SK-N-SH treated with all-trans-retinoic acid at 6 μM for 48 hours (cell line): Measurements from ENCODE around the gene ZFP92.

Experiments
- ATAC-seq: fragments of 200-7000 bp; cut with Tn5 transposase; 3 replicates; pipeline ENCODE4 v1.9.1; 2020; ENCODE audit warnings: mild to moderate bottlenecking, moderate library complexity
- ARNTL ChIP-seq: fragments of 450-650 bp; formaldehyde crosslinking; IDR thresholded peaks from 2 replicates; pipeline ENCODE4 v1.5.0; 2020; ENCODE audit warnings: low read depth, mild to moderate bottlenecking, moderate library complexity, borderline replicate concordance
- CSDC2 ChIP-seq: fragments of 250-450 bp; sonication (Bioruptor Pico); IDR thresholded peaks from 2 replicates; pipeline ENCODE4 v1.5.0; 2020; ENCODE audit warnings: mild to moderate bottlenecking, moderate library complexity
- ESRRG ChIP-seq: fragments of 250-450 bp; sonication (Bioruptor Pico); IDR thresholded peaks from 2 replicates; pipeline ENCODE4 v1.6.1; 2021; ENCODE audit warnings: mild to moderate bottlenecking
- GLIS3 ChIP-seq: fragments of 250-450 bp; sonication (Bioruptor Pico); IDR thresholded peaks from 2 replicates; pipeline ENCODE4 v1.5.0; 2020; ENCODE audit warnings: mild to moderate bottlenecking, moderate library complexity
- ISL1 ChIP-seq: fragments of 250-450 bp; sonication (Bioruptor Pico); IDR thresholded peaks from 2 replicates; pipeline ENCODE4 v2.1.2; 2022; ENCODE audit warnings: mild to moderate bottlenecking, moderate library complexity
- OSR1 ChIP-seq: fragments of 250-450 bp; sonication (Bioruptor Pico); IDR thresholded peaks from 2 replicates; pipeline ENCODE4 v1.8.0; 2022; ENCODE audit warnings: moderate library complexity, mild to moderate bottlenecking, inconsistent platforms
- PPARA ChIP-seq: fragments of 250-450 bp; sonication (Bioruptor Pico); IDR thresholded peaks from 2 replicates; pipeline ENCODE4 v1.5.0; 2020; ENCODE audit warnings: mild to moderate bottlenecking, borderline replicate concordance
- SNAI2 ChIP-seq: fragments of 250-450 bp; sonication (Bioruptor Pico); IDR thresholded peaks from 2 replicates; pipeline ENCODE4 v1.5.0; 2020; ENCODE audit warnings: mild to moderate bottlenecking, moderate library complexity
- TCF4 ChIP-seq: fragments of 250-450 bp; sonication (Bioruptor Pico); IDR thresholded peaks from 2 replicates; pipeline ENCODE4 v1.8.0; 2021; ENCODE audit warnings: mild to moderate bottlenecking, moderate library complexity, borderline replicate concordance
- TOX ChIP-seq: fragments of 250-450 bp; sonication (Bioruptor Pico); IDR thresholded peaks from 2 replicates; pipeline ENCODE4 v1.8.0; 2021; ENCODE audit warnings: mild to moderate bottlenecking, moderate library complexity, borderline replicate concordance
- ZC3H10 ChIP-seq: fragments of 250-450 bp; sonication (Bioruptor Pico); IDR thresholded peaks from 2 replicates; pipeline ENCODE4 v1.5.1; 2021; ENCODE audit warnings: mild to moderate bottlenecking, moderate library complexity
- ZFP3 ChIP-seq: fragments of 250-450 bp; sonication (Bioruptor Pico); IDR thresholded peaks from 2 replicates; pipeline ENCODE4 v1.5.0; 2020; ENCODE audit warnings: mild to moderate bottlenecking, moderate library complexity
- ZFP30 ChIP-seq: fragments of 450-650 bp; formaldehyde crosslinking; IDR thresholded peaks from 2 replicates; pipeline ENCODE4 v1.5.0; 2022; ENCODE audit warnings: mild to moderate bottlenecking, moderate library complexity
- ZNF565 ChIP-seq: fragments of 450-650 bp; formaldehyde crosslinking; conservative IDR thresholded peaks from 2 replicates; pipeline ENCODE4 v1.5.0; 2020; ENCODE audit warnings: low read depth, mild to moderate bottlenecking, moderate library complexity
- ZNF70 ChIP-seq: fragments of 450-650 bp; formaldehyde crosslinking; IDR thresholded peaks from 2 replicates; pipeline ENCODE4 v1.5.0; 2020; ENCODE audit warnings: mild to moderate bottlenecking, moderate library complexity
- ZNF8 ChIP-seq: fragments of 450-650 bp; formaldehyde crosslinking; IDR thresholded peaks from 2 replicates; pipeline ENCODE4 v1.5.0; 2020; ENCODE audit warnings: mild to moderate bottlenecking, moderate library complexity
- TF ChIP-seq, protein P1 (sequence below): fragments of 250-450 bp; sonication (Bioruptor Pico); IDR thresholded peaks from 2 replicates; pipeline ENCODE4 v1.8.0; 2020; ENCODE audit warnings: mild to moderate bottlenecking, moderate library complexity, borderline replicate concordance
- TF ChIP-seq, protein P2 (sequence below): fragments of 250-450 bp; sonication (Bioruptor Pico); IDR thresholded peaks from 2 replicates; pipeline ENCODE4 v1.5.1; 2020; ENCODE audit warnings: low read depth, mild to moderate bottlenecking, moderate library complexity
- TF ChIP-seq, protein P3 (sequence below): fragments of 250-450 bp; sonication (Bioruptor Pico); IDR thresholded peaks from 2 replicates; pipeline ENCODE4 v1.8.0; 2021; ENCODE audit warnings: low read depth, mild to moderate bottlenecking, moderate library complexity, borderline replicate concordance
- TF ChIP-seq, protein P4 (sequence below): fragments of 250-450 bp; sonication (Bioruptor Pico); IDR thresholded peaks from 2 replicates; pipeline ENCODE4 v1.5.0; 2020; ENCODE audit warnings: mild to moderate bottlenecking, moderate library complexity
- TF ChIP-seq, protein P5 (sequence below): fragments of 250-450 bp; sonication (Bioruptor Pico); IDR thresholded peaks from 2 replicates; pipeline ENCODE4 v1.5.1; 2021; ENCODE audit warnings: mild to moderate bottlenecking, moderate library complexity

The ZFP92 gene

DNA sequence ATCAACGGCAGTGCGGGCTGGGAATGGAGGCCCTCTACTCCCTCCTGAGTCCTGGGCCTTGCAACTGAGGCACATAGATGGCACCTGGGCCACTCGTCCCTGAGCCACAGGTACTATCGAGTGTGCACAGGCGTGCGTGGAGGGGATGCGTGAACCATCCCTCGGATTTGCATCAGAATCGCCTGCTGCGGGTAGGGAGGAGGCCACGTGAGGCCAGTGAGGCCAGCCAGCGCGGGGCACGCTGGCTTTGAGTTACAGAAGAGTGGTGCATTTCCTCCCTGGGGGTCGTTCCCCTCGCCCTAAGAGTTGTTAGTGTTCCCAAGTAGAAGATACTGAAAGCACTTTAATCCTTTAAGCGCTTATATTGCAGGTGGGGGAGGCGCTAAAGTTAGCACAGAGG is 10.6 kb downstream of the ZFP92 start (continued):
- TF ChIP-seq SNAI2 (no peak), OSR1 (CRISPR knock-in tag) (no peak), GLIS3 (CRISPR knock-in tag) (no peak), ZFP3 (no peak), ZNF70 (CRISPR knock-in tag) (no peak), ARNTL (CRISPR knock-in tag) (no peak), ZFP30 (CRISPR knock-in tag) (no peak), ZC3H10 (CRISPR knock-in tag) (no peak)
- TF ChIP-seq, protein P1, sequence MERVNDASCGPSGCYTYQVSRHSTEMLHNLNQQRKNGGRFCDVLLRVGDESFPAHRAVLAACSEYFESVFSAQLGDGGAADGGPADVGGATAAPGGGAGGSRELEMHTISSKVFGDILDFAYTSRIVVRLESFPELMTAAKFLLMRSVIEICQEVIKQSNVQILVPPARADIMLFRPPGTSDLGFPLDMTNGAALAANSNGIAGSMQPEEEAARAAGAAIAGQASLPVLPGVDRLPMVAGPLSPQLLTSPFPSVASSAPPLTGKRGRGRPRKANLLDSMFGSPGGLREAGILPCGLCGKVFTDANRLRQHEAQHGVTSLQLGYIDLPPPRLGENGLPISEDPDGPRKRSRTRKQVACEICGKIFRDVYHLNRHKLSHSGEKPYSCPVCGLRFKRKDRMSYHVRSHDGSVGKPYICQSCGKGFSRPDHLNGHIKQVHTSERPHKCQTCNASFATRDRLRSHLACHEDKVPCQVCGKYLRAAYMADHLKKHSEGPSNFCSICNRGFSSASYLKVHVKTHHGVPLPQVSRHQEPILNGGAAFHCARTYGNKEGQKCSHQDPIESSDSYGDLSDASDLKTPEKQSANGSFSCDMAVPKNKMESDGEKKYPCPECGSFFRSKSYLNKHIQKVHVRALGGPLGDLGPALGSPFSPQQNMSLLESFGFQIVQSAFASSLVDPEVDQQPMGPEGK (CRISPR knock-in tag), result no peak
- TF ChIP-seq, all 23 proteins: peak for 0

- ATAC-seq, result no peak
These were observed 12.4 kb downstream of the ZFP92 start for GRCh38 chrX:153423652-153424051.

DNA sequence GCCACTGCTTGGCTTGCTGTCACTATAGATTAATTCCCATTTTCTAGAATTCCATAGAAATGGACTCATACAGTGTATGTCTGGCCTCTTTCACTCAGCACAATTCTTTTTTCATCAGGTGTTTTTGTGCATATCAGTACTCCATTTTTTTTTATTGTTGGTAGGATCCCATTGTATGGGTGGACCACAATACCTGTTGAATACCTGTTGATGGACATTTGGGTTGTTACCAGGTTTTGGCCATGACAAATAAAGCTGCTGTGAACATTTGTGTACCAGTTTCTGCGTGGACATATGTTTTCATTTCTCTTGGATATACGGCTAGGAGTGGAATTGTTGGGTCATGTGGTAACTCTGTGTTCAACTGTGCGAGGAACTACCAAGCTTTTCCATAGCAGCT is 14.9 kb downstream of the ZFP92 start:
- no peak for ATAC-seq
- TF ChIP-seq, protein P2, sequence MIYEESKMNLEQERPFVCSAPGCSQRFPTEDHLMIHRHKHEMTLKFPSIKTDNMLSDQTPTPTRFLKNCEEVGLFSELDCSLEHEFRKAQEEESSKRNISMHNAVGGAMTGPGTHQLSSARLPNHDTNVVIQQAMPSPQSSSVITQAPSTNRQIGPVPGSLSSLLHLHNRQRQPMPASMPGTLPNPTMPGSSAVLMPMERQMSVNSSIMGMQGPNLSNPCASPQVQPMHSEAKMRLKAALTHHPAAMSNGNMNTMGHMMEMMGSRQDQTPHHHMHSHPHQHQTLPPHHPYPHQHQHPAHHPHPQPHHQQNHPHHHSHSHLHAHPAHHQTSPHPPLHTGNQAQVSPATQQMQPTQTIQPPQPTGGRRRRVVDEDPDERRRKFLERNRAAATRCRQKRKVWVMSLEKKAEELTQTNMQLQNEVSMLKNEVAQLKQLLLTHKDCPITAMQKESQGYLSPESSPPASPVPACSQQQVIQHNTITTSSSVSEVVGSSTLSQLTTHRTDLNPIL (CRISPR knock-in tag), result no peak
- TF ChIP-seq, protein P3, sequence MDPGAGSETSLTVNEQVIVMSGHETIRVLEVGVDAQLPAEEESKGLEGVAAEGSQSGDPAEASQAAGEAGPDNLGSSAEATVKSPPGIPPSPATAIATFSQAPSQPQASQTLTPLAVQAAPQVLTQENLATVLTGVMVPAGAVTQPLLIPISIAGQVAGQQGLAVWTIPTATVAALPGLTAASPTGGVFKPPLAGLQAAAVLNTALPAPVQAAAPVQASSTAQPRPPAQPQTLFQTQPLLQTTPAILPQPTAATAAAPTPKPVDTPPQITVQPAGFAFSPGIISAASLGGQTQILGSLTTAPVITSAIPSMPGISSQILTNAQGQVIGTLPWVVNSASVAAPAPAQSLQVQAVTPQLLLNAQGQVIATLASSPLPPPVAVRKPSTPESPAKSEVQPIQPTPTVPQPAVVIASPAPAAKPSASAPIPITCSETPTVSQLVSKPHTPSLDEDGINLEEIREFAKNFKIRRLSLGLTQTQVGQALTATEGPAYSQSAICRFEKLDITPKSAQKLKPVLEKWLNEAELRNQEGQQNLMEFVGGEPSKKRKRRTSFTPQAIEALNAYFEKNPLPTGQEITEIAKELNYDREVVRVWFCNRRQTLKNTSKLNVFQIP (CRISPR knock-in tag), result no peak
- TF ChIP-seq TCF4 (CRISPR knock-in tag) (no peak), ZC3H10 (CRISPR knock-in tag) (no peak), ZFP3 (no peak), PPARA (no peak), TOX (CRISPR knock-in tag) (no peak), ISL1 (no peak), OSR1 (CRISPR knock-in tag) (no peak), CSDC2 (no peak), ZNF565 (no peak), ZNF70 (CRISPR knock-in tag) (no peak), GLIS3 (CRISPR knock-in tag) (no peak), ARNTL (CRISPR knock-in tag) (no peak), ZNF8 (CRISPR knock-in tag) (no peak), ESRRG (no peak)
- TF ChIP-seq, protein P4, sequence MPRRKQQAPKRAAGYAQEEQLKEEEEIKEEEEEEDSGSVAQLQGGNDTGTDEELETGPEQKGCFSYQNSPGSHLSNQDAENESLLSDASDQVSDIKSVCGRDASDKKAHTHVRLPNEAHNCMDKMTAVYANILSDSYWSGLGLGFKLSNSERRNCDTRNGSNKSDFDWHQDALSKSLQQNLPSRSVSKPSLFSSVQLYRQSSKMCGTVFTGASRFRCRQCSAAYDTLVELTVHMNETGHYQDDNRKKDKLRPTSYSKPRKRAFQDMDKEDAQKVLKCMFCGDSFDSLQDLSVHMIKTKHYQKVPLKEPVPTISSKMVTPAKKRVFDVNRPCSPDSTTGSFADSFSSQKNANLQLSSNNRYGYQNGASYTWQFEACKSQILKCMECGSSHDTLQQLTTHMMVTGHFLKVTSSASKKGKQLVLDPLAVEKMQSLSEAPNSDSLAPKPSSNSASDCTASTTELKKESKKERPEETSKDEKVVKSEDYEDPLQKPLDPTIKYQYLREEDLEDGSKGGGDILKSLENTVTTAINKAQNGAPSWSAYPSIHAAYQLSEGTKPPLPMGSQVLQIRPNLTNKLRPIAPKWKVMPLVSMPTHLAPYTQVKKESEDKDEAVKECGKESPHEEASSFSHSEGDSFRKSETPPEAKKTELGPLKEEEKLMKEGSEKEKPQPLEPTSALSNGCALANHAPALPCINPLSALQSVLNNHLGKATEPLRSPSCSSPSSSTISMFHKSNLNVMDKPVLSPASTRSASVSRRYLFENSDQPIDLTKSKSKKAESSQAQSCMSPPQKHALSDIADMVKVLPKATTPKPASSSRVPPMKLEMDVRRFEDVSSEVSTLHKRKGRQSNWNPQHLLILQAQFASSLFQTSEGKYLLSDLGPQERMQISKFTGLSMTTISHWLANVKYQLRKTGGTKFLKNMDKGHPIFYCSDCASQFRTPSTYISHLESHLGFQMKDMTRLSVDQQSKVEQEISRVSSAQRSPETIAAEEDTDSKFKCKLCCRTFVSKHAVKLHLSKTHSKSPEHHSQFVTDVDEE, result no peak
- TF ChIP-seq, protein P5, sequence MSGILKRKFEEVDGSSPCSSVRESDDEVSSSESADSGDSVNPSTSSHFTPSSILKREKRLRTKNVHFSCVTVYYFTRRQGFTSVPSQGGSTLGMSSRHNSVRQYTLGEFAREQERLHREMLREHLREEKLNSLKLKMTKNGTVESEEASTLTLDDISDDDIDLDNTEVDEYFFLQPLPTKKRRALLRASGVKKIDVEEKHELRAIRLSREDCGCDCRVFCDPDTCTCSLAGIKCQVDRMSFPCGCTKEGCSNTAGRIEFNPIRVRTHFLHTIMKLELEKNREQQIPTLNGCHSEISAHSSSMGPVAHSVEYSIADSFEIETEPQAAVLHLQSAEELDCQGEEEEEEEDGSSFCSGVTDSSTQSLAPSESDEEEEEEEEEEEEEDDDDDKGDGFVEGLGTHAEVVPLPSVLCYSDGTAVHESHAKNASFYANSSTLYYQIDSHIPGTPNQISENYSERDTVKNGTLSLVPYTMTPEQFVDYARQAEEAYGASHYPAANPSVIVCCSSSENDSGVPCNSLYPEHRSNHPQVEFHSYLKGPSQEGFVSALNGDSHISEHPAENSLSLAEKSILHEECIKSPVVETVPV, result no peak
- TF ChIP-seq, all 23 proteins: peak for 0

More at GRCh38 chrX:153423652-153424051, 12.4 kb downstream of the ZFP92 start:
- TF ChIP-seq ZNF565 (no peak), ZC3H10 (CRISPR knock-in tag) (no peak)

DNA sequence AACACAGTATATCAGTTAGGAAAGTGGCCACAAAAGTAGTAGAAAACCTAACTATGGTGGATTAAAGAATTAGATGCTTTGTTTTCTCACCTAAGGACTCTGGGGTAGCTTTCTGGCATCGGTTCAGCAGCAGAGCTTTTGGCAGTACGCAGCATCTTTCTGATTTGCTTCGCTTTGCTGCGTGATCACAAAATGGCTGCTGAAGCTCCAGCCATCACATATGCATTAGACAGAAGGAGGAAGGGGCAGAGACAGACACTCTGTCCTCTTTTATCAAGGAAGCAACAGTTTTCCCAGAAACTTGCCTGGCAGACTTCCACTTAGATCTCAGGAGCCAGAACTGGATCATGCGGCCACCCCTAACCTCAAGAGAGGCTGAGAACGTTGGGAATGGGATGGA is 19.5 kb downstream of the ZFP92 start:
- TF ChIP-seq, protein P1 (CRISPR knock-in tag), result no peak
- TF ChIP-seq ISL1 (no peak), CSDC2 (no peak)
- no peak for ATAC-seq
